Body of pancreas (tissue), 4 donors: ENCODE results near the gene RIMS1. TPM values are rescaled to one million over a fixed set of nuclear protein-coding genes. Genes with fewer than 3 reads are reported as not detected.
"Not testable (repeated sequence)": the region's sequence is repeated elsewhere in the genome, so short reads cannot be mapped to it uniquely, and the experiment has no call there.

ENCODE experiments used
- ATAC-seq: fragments of 150-250 bp; one replicate; pipeline ENCODE4 v1.9.1; 2016
- DNase-seq, 4 donors: peaks; one replicate each; pipeline ENCODE4 v3.0.0-alpha.2; 2019
- H3K27ac ChIP-seq, 4 donors: fragments of 200-600 bp; sonication (generic); 1 replicate in 3 of 4; 2 replicates in 1 of 4; pipeline versions ENCODE4 v1.5.1 to v1.6.1; 2016 to 2019; ENCODE audit warnings: mild to moderate bottlenecking in 1 of 4, mixed read lengths in 1 of 4, moderate library complexity in 1 of 4
- H3K27me3 ChIP-seq, 2 donors: fragments of 200-600 bp; sonication (generic); one replicate each; pipeline ENCODE4 v1.6.0; 2016; ENCODE audit warnings: mild to moderate bottlenecking in 1 of 2
- H3K36me3 ChIP-seq, 2 donors: fragments of 200-600 bp; sonication (generic); replicated peaks in 1 of 2; 2 replicates each; pipeline ENCODE4 v1.5.1; 2016; ENCODE audit warnings: low read depth in 2 of 2; ENCODE audit not compliant: insufficient read depth in 1 of 2
- H3K4me1 ChIP-seq: fragments of 200-600 bp; sonication (generic); one replicate; pipeline ENCODE4 v1.6.0; 2016
- H3K4me3 ChIP-seq, 2 donors: fragments of 200-600 bp; sonication (generic); 1 replicate in 1 of 2; 2 replicates in 1 of 2; pipeline ENCODE4 v1.5.1; 2016 to 2019
- H3K9me3 ChIP-seq, 3 donors: fragments of 200-600 bp; sonication (generic); 1 replicate in 2 of 3; 2 replicates in 1 of 3; pipeline ENCODE4 v1.5.1; 2016
- POLR2A ChIP-seq, 3 donors: fragments of 450-650 bp; IDR thresholded peaks; one replicate each; pipeline ENCODE4 v1.6.1; 2016; ENCODE audit warnings: antibody characterized with exemption in 3 of 3, mild to moderate bottlenecking in 2 of 3
- WGBS, 2 donors: methylation state at CpG; one replicate each; pipeline ENCODE4 v1.1.5; 2017; 5-methylcytosine and 5-hydroxymethylcytosine counted together
- intact Hi-C: fragments of 100-400 bp; cut with DNase I; formaldehyde crosslinking; loops from one replicate; pipeline ENCODE4 v1.15.1; 2023
- total RNA-seq, 2 donors: library from RNA; depleted of rRNA; stranded (reverse); fragments of >200 nt; gene quantifications; one replicate each; pipeline ENCODE4 v1.1.0, GENCODE V29; 2016
- TF ChIP-seq, protein P1 (sequence below), 7 experiments: fragments of 450-650 bp in 4 of 7; fragments of 200-600 bp in 3 of 7; sonication (generic) in 3 of 7; IDR thresholded peaks; one replicate each; pipeline ENCODE4 v1.5.1; 2016 to 2019; ENCODE audit warnings: antibody characterized with exemption in 7 of 7

RIMS1 gene
- total RNA-seq, 2 donors from 2014 or later = 0.78 to 5.9 TPM

DNA sequence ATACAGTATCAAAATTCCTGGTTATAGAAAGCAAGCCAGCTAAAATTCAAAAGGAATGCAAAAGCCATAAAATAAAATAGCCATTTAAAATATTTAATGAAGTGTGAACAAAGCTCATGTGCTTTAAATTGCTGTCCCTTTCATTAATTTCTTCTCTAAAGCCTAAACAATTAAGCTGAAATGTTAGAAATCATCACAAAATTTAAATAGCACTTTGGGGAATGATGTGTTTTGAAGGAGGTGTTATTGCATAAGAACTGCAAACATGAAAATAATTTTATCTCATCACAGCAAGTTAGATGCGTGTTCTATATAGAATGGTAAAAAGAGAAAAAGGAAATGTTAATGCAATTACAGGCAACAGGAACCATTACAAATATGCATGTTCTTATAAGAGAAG is 111.0 kb downstream of the RIMS1 start:
- Histone ChIP-seq H3K36me3 (no peaks in the 10 kb centered on the region), H3K27me3 (no peaks in the 10 kb centered on the region), H3K4me1 (no peaks in the 10 kb centered on the region), H3K4me3 (no peak overlapping the region), H3K9me3 (no peaks in the 10 kb centered on the region), H3K27ac (no peak overlapping the region)
- no peak for TF ChIP-seq POLR2A (IDR thresholded peaks at IDR 0.05)
- TF ChIP-seq, protein P1, sequence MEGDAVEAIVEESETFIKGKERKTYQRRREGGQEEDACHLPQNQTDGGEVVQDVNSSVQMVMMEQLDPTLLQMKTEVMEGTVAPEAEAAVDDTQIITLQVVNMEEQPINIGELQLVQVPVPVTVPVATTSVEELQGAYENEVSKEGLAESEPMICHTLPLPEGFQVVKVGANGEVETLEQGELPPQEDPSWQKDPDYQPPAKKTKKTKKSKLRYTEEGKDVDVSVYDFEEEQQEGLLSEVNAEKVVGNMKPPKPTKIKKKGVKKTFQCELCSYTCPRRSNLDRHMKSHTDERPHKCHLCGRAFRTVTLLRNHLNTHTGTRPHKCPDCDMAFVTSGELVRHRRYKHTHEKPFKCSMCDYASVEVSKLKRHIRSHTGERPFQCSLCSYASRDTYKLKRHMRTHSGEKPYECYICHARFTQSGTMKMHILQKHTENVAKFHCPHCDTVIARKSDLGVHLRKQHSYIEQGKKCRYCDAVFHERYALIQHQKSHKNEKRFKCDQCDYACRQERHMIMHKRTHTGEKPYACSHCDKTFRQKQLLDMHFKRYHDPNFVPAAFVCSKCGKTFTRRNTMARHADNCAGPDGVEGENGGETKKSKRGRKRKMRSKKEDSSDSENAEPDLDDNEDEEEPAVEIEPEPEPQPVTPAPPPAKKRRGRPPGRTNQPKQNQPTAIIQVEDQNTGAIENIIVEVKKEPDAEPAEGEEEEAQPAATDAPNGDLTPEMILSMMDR (IDR thresholded peaks at IDR 0.05) = no peak
- intact Hi-C loops = no loop called here
- DNase-seq = no peak
- ATAC-seq = no peak
- 56 to 73% methylated on average over 1 of the region's 1 CpG for whole genome bisulfite sequencing, 2 donors

- no peaks in the 10 kb centered on the region for H3K36me3 ChIP-seq
- intact Hi-C loops = no loop called here
- no peak for DNase-seq
- no peaks in the 10 kb centered on the region for H3K4me1 ChIP-seq
- H3K27me3 ChIP-seq = no peaks in the 10 kb centered on the region
- no peak for ATAC-seq
- WGBS, 2 donors = 68 to 70% methylated on average over 4 of the region's 4 CpGs
- H3K9me3 ChIP-seq = peaks cover 0 to 6% (median 0%) of the 10 kb centered on the region in 3 donors
- H3K4me3 ChIP-seq = no peak overlapping the region
- TF ChIP-seq, protein P1 (IDR thresholded peaks at IDR 0.05) = no peak
- TF ChIP-seq POLR2A (IDR thresholded peaks at IDR 0.05) = no peak
- no peak overlapping the region for H3K27ac ChIP-seq
Measured at GRCh38 chr6:72002415-72002814, 116.1 kb downstream of the RIMS1 start.

GRCh38 chr6:72006591-72006990 is 120.2 kb downstream of the RIMS1 start:
- H3K27ac ChIP-seq, H3K4me3 ChIP-seq, DNase-seq, intact Hi-C loops, H3K27me3 ChIP-seq, H3K4me1 ChIP-seq, ATAC-seq, H3K36me3 ChIP-seq, H3K9me3 ChIP-seq: not testable (repeated sequence)
- 79 to 91% methylated on average over 5 to 6 of the region's 9 CpGs for WGBS, 2 donors

GRCh38 chr6:72022830-72023229 is 136.5 kb downstream of the RIMS1 start:
- DNase-seq (no peak), ATAC-seq (no peak)
- Histone ChIP-seq H3K27me3 (no peaks in the 10 kb centered on the region), H3K36me3 (no peaks in the 10 kb centered on the region), H3K27ac (no peak overlapping the region), H3K4me3 (no peak overlapping the region), H3K4me1 (no peaks in the 10 kb centered on the region), H3K9me3 (no peaks in the 10 kb centered on the region)
- intact Hi-C loops = no loop called here
- 10 to 15% methylated on average over 1 of the region's 1 CpG for WGBS, 2 donors
- TF ChIP-seq, protein P1 (IDR thresholded peaks at IDR 0.05) = no peak
- TF ChIP-seq POLR2A (IDR thresholded peaks at IDR 0.05) = no peak

GRCh38 chr6:72031471-72031870 is 145.1 kb downstream of the RIMS1 start:
- 46 to 49% methylated on average over 2 of the region's 2 CpGs for WGBS, 2 donors
- intact Hi-C loops = no loop called here
- Histone ChIP-seq H3K4me1 (no peaks in the 10 kb centered on the region), H3K27me3 (no peaks in the 10 kb centered on the region), H3K4me3 (no peak overlapping the region), H3K9me3 (no peaks in the 10 kb centered on the region), H3K36me3 (no peaks in the 10 kb centered on the region), H3K27ac (no peak overlapping the region)
- no peak for DNase-seq
- no peak for ATAC-seq
- no peak for TF ChIP-seq POLR2A (IDR thresholded peaks at IDR 0.05)
- TF ChIP-seq, protein P1 (IDR thresholded peaks at IDR 0.05) = no peak
